ENCODE measurements around the gene DLG2. TPM values are rescaled to one million over a fixed set of nuclear protein-coding genes. Genes with fewer than 3 reads are reported as not detected.

Gene DLG2
- total RNA-seq, 2 experiments from 2014 or later, result 6.9 to 8.2 TPM

- intact Hi-C loops (cut with micrococcal nuclease; ENCODE audit: unreplicated experiment), result no loop called here
- TF ChIP-seq EZH2phosphoT487 (IDR thresholded peaks at IDR 0.05; ENCODE audit: borderline replicate concordance, low read depth, low read length) (no peak), CTCF (conservative IDR thresholded peaks at IDR 0.05; ENCODE audit: low read length) (no peak)
- CTCF ChIA-PET (ENCODE audit: unreplicated experiment), result no interaction called here
- Histone ChIP-seq H3K4me3 (ENCODE audit: low read depth, low read length, poor library complexity, severe bottlenecking) (no peak overlapping the region), H3K27ac (ENCODE audit: low read depth, low read length, poor library complexity, severe bottlenecking) (no peak overlapping the region), H3K9me3 (ENCODE audit: low read length) (peaks cover 7% of the 10 kb centered on the region; the same call in 1 of the 2 replicates), H4K20me1 (ENCODE audit: insufficient read depth, low read length) (no peaks in the 10 kb centered on the region), H2AFZ (ENCODE audit: low read length) (no peak overlapping the region), H3K4me1 (ENCODE audit: insufficient read depth, low read length, poor library complexity, severe bottlenecking) (no peaks in the 10 kb centered on the region), H3K36me3 (ENCODE audit: insufficient read depth, low read length) (no peaks in the 10 kb centered on the region), H3K9me2 (ENCODE audit: insufficient read depth, low read length) (no peaks in the 10 kb centered on the region), H3K79me2 (ENCODE audit: insufficient read depth, low read depth, low read length) (no peaks in the 10 kb centered on the region), H3K4me2 (ENCODE audit: low read length) (no peak overlapping the region)
- BruUV-seq (replicated peaks), result no TSS peak
- POLR2A ChIA-PET, result interaction anchor here (0.6 to 0.7 kb wide), 2 partner anchors 73 to 211 kb away, joined by 3 to 4 read pairs; no protein-coding TSS in a partner anchor
- no peak for DNase-seq (ENCODE audit: low spot score)
Observed at GRCh38 chr11:85531191-85531897, 95.8 kb downstream of the DLG2 start.

- Histone ChIP-seq H3K4me2 (ENCODE audit: low read length) (no peak overlapping the region), H2AFZ (ENCODE audit: low read length) (no peak overlapping the region), H4K20me1 (ENCODE audit: insufficient read depth, low read length) (no peaks in the 10 kb centered on the region), H3K9me2 (ENCODE audit: insufficient read depth, low read length) (no peaks in the 10 kb centered on the region), H3K4me3 (ENCODE audit: low read depth, low read length, poor library complexity, severe bottlenecking) (no peak overlapping the region), H3K27ac (ENCODE audit: low read depth, low read length, poor library complexity, severe bottlenecking) (no peak overlapping the region), H3K36me3 (ENCODE audit: insufficient read depth, low read length) (no peaks in the 10 kb centered on the region), H3K9me3 (ENCODE audit: low read length) (peaks cover 7% of the 10 kb centered on the region; the same call in 1 of the 2 replicates), H3K4me1 (ENCODE audit: insufficient read depth, low read length, poor library complexity, severe bottlenecking) (no peaks in the 10 kb centered on the region), H3K79me2 (ENCODE audit: insufficient read depth, low read depth, low read length) (no peaks in the 10 kb centered on the region)
- no peak for TF ChIP-seq EZH2phosphoT487 (IDR thresholded peaks at IDR 0.05; ENCODE audit: borderline replicate concordance, low read depth, low read length)
- TF ChIP-seq CTCF (conservative IDR thresholded peaks at IDR 0.05; ENCODE audit: low read length), result no peak
- intact Hi-C loops (cut with micrococcal nuclease; ENCODE audit: unreplicated experiment), result no loop called here
- no peak for DNase-seq (ENCODE audit: low spot score)
- ChIA-PET POLR2A (no interaction called here), CTCF (ENCODE audit: unreplicated experiment) (no interaction called here)
- no TSS peak for BruUV-seq (replicated peaks)
Observed at GRCh38 chr11:85530634-85531033, 96.5 kb downstream of the DLG2 start.

GRCh38 chr11:85526564-85526963, 100.6 kb downstream of the DLG2 start:
- H3K9me3 ChIP-seq (ENCODE audit: low read length), result 0 out of 2 replicates have a peak, but pooled peaks cover 5% of the 10 kb centered on the region
- intact Hi-C loops (cut with micrococcal nuclease; ENCODE audit: unreplicated experiment), result no loop called here
- no peaks in the 10 kb centered on the region for H4K20me1 ChIP-seq (ENCODE audit: insufficient read depth, low read length)
- no TSS peak for BruUV-seq (replicated peaks)
- H3K27ac ChIP-seq (ENCODE audit: low read depth, low read length, poor library complexity, severe bottlenecking), result no peak overlapping the region
- no peak overlapping the region for H3K4me3 ChIP-seq (ENCODE audit: low read depth, low read length, poor library complexity, severe bottlenecking)
- H3K79me2 ChIP-seq (ENCODE audit: insufficient read depth, low read depth, low read length), result no peaks in the 10 kb centered on the region
- DNase-seq (ENCODE audit: low spot score), result no peak
- TF ChIP-seq EZH2phosphoT487 (IDR thresholded peaks at IDR 0.05; ENCODE audit: borderline replicate concordance, low read depth, low read length), result no peak
- no peak for TF ChIP-seq CTCF (conservative IDR thresholded peaks at IDR 0.05; ENCODE audit: low read length)
- ChIA-PET POLR2A (no interaction called here), CTCF (ENCODE audit: unreplicated experiment) (no interaction called here)
- no peak overlapping the region for H3K4me2 ChIP-seq (ENCODE audit: low read length)
- H3K36me3 ChIP-seq (ENCODE audit: insufficient read depth, low read length), result no peaks in the 10 kb centered on the region
- H3K9me2 ChIP-seq (ENCODE audit: insufficient read depth, low read length), result no peaks in the 10 kb centered on the region
- no peak overlapping the region for H2AFZ ChIP-seq (ENCODE audit: low read length)
- H3K4me1 ChIP-seq (ENCODE audit: insufficient read depth, low read length, poor library complexity, severe bottlenecking), result no peaks in the 10 kb centered on the region
